Cardiac muscle cell (in vitro differentiated cells and primary cell): Measurements from ENCODE around the gene CUEDC1. TPM values are rescaled to one million over a fixed set of nuclear protein-coding genes. Genes with fewer than 3 reads are reported as not detected.

ENCODE experiments used
- DNase-seq, 2 donors: peaks; one replicate each; pipeline versions ENCODE4 v3.0.0 to v3.0.0-alpha.2; 2010 to 2017; ENCODE audit warnings: low read depth in 1 of 2, low spot score in 1 of 2
- H3K27ac ChIP-seq: fragments of 200-600 bp; sonication (generic); 2 replicates; pipeline ENCODE4 v1.5.1; 2016
- H3K27me3 ChIP-seq: fragments of 200-600 bp; sonication (generic); 2 replicates; pipeline ENCODE4 v1.6.0; 2016; ENCODE audit warnings: control low read depth
- H3K36me3 ChIP-seq: fragments of 200-600 bp; sonication (generic); 2 replicates; pipeline ENCODE4 v1.5.1; 2016; ENCODE audit warnings: control low read depth
- H3K4me1 ChIP-seq: fragments of 200-600 bp; sonication (generic); 2 replicates; pipeline ENCODE4 v1.8.1; 2017; ENCODE audit warnings: low read depth, mild to moderate bottlenecking, mixed run types
- H3K4me3 ChIP-seq: fragments of 200-600 bp; sonication (generic); 2 replicates; pipeline ENCODE4 v1.5.1; 2016; ENCODE audit warnings: mild to moderate bottlenecking
- H3K9me3 ChIP-seq: fragments of 200-600 bp; sonication (generic); 2 replicates; pipeline ENCODE4 v1.5.1; 2017; ENCODE audit warnings: low read depth, mild to moderate bottlenecking, control low read depth
- polyA plus RNA-seq: library from polyadenylated mRNA; unstranded; fragments of >200 nt; fragmentation: Nextera tagmentation; extraction: Ambion mirVana; gene quantifications from 2 replicates; pipeline ENCODE4 v1.2.1, GENCODE V29; 2016
- total RNA-seq: library from RNA; depleted of rRNA; stranded (reverse); fragments of >200 nt; gene quantifications from 2 replicates; pipeline ENCODE4 v1.2.3, GENCODE V29; 2016
- TF ChIP-seq, protein P1 (sequence below): IDR thresholded peaks from 2 replicates; pipeline ENCODE4 v1.5.1; 2012; ENCODE audit warnings: low read depth, mild to moderate bottlenecking, low read length

CUEDC1 gene
- total and polyA plus RNA-seq, 2 experiments from 2014 or later = 10.9 to 18.3 TPM

- TF ChIP-seq, protein P1, sequence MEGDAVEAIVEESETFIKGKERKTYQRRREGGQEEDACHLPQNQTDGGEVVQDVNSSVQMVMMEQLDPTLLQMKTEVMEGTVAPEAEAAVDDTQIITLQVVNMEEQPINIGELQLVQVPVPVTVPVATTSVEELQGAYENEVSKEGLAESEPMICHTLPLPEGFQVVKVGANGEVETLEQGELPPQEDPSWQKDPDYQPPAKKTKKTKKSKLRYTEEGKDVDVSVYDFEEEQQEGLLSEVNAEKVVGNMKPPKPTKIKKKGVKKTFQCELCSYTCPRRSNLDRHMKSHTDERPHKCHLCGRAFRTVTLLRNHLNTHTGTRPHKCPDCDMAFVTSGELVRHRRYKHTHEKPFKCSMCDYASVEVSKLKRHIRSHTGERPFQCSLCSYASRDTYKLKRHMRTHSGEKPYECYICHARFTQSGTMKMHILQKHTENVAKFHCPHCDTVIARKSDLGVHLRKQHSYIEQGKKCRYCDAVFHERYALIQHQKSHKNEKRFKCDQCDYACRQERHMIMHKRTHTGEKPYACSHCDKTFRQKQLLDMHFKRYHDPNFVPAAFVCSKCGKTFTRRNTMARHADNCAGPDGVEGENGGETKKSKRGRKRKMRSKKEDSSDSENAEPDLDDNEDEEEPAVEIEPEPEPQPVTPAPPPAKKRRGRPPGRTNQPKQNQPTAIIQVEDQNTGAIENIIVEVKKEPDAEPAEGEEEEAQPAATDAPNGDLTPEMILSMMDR = no peak
- Histone ChIP-seq H3K4me3 (no peak overlapping the region), H3K4me1 (no peaks in the 10 kb centered on the region), H3K36me3 (no peaks in the 10 kb centered on the region), H3K27me3 (peaks cover 12% of the 10 kb centered on the region), H3K27ac (no peak overlapping the region), H3K9me3 (no peaks in the 10 kb centered on the region)
- DNase-seq = no peak
These were observed 143.5 kb downstream of the CUEDC1 start for GRCh38 chr17:57811638-57812280.

Other genes with a start within 250 kb of the CUEDC1 start
- gene CCDC182, start 210.1 kb downstream of the CUEDC1 start, total RNA-seq = not detected in 2 replicates
- gene CCDC182, start 210.1 kb downstream of the CUEDC1 start, polyA plus RNA-seq = not detected in 2 replicates
- gene MRPS23, start 105.4 kb downstream of the CUEDC1 start, total RNA-seq = 24.4 and 34.5 TPM in 2 replicates
- gene MRPS23, start 105.4 kb downstream of the CUEDC1 start, polyA plus RNA-seq = 62.7 and 87.9 TPM in 2 replicates
- gene VEZF1, start 32.8 kb upstream of the CUEDC1 start, total RNA-seq = 29.7 and 37.3 TPM in 2 replicates
- 18.5 and 22.3 TPM in 2 replicates for gene VEZF1, start 32.8 kb upstream of the CUEDC1 start, polyA plus RNA-seq
- 209 and 235 TPM in 2 replicates for gene SRSF1, start 51.8 kb upstream of the CUEDC1 start, total RNA-seq
- gene SRSF1, start 51.8 kb upstream of the CUEDC1 start, polyA plus RNA-seq = 127 and 146 TPM in 2 replicates
- gene DYNLL2, start 128.0 kb upstream of the CUEDC1 start, total RNA-seq = 14.2 and 16.3 TPM in 2 replicates
- 0.62 and 0.79 TPM in 2 replicates for gene DYNLL2, start 128.0 kb upstream of the CUEDC1 start, polyA plus RNA-seq
- 0.04 TPM in 1 of 2 replicates, not detected in the other for gene OR4D1, start 193.0 kb upstream of the CUEDC1 start, total RNA-seq
- gene OR4D1, start 193.0 kb upstream of the CUEDC1 start, polyA plus RNA-seq = not detected in 2 replicates
- not detected in 2 replicates for gene OR4D2, start 211.6 kb upstream of the CUEDC1 start, total RNA-seq
- gene OR4D2, start 211.6 kb upstream of the CUEDC1 start, polyA plus RNA-seq = not detected in 2 replicates
- gene EPX, start 237.3 kb upstream of the CUEDC1 start, total RNA-seq = not detected in 2 replicates
- not detected in 2 replicates for gene EPX, start 237.3 kb upstream of the CUEDC1 start, polyA plus RNA-seq